ENCODE measurements around the gene GUCY1A1. TPM values are rescaled to one million over a fixed set of nuclear protein-coding genes. Genes with fewer than 3 reads are reported as not detected.

Gene GUCY1A1
- total RNA-seq, 4 donors from 2014 or later: 50.3 to 73.7 (median 57.8) TPM

DNA sequence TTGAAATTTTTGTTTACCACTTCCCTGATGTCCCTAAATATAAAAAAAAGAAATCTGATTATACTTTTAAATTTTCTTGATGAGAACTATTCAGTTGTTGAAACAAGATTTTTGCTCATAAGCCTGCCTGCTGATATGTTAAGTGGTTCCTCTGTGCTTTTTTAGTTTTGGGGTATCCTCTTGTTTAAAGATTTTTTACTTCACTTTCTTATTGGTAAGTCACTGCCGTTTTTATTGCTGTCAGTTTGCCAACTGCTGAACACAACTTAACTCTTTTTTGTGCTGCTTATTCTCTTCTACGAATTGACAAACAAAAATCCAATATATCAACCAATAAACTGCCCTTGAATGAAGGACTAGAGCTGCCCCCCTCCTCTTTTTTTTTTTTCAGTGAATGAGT, 39.5 kb downstream of the GUCY1A1 start:
- H3K27ac ChIP-seq (replicated peaks in 1 of 4): no peak overlapping the region
- TF ChIP-seq POLR2A (IDR thresholded peaks at IDR 0.05; ENCODE audit: low read depth) (no peak), CTCF (IDR thresholded peaks at IDR 0.05) (no peak)
- H3K36me3 ChIP-seq: no peaks in the 10 kb centered on the region
- no peak overlapping the region for H3K4me3 ChIP-seq
- 46% methylated on average over 2 of the region's 2 CpGs for WGBS
- peaks cover 12 to 18% (median 13%) of the 10 kb centered on the region in 4 donors for H3K4me1 ChIP-seq
- intact Hi-C loops (cut with DNase I): no loop called here
- no peaks in the 10 kb centered on the region for H3K9me3 ChIP-seq
- no peak for DNase-seq (ENCODE audit: extremely low spot score)
- H3K27me3 ChIP-seq: no peaks in the 10 kb centered on the region

DNA sequence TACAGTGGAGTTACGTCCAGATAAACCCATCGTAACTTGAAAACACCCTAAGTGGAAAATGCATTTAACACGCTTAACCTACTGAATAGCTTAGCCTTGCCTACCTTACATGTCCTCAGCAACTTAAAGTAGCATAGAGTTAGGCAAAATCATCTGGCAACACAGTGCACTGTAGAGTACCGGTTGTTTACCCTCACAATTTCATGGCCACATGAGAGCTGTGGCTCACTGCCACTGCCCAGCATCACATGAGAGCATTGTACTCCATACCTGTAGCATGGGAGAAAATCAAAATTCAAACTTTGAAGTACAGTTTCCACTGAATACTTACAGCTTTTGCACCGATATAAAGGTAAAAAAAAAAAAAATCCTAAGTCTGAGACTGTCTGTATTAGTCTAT, 40.6 kb downstream of the GUCY1A1 start:
- H3K4me3 ChIP-seq: no peak overlapping the region
- peaks cover 0 to 2% (median 0%) of the 10 kb centered on the region in 4 donors for H3K36me3 ChIP-seq
- no peak overlapping the region for H3K27ac ChIP-seq (replicated peaks in 1 of 4)
- WGBS: 96% methylated on average over 5 of the region's 5 CpGs
- no peak for DNase-seq (ENCODE audit: extremely low spot score)
- intact Hi-C loops (cut with DNase I): no loop called here
- no peaks in the 10 kb centered on the region for H3K27me3 ChIP-seq
- no peaks in the 10 kb centered on the region for H3K9me3 ChIP-seq
- peaks cover 12 to 18% (median 13%) of the 10 kb centered on the region in 4 donors for H3K4me1 ChIP-seq
- TF ChIP-seq POLR2A (IDR thresholded peaks at IDR 0.05; ENCODE audit: low read depth): no peak

GRCh38 chr4:155708782-155709181, 42.1 kb downstream of the GUCY1A1 start:
- no peak overlapping the region for H3K4me3 ChIP-seq
- H3K9me3 ChIP-seq: no peaks in the 10 kb centered on the region
- WGBS: 87% methylated on average over 1 of the region's 1 CpG
- intact Hi-C loops (cut with DNase I): no loop called here
- H3K4me1 ChIP-seq: peaks cover 12 to 21% (median 16%) of the 10 kb centered on the region in 4 donors
- peaks cover 0 to 15% (median 1%) of the 10 kb centered on the region in 4 donors for H3K36me3 ChIP-seq
- H3K27ac ChIP-seq (replicated peaks in 1 of 4): no peak overlapping the region
- no peak for DNase-seq (ENCODE audit: extremely low spot score)
- TF ChIP-seq CTCF (IDR thresholded peaks at IDR 0.05): no peak
- TF ChIP-seq POLR2A (IDR thresholded peaks at IDR 0.05; ENCODE audit: low read depth): no peak
- no peak for TF ChIP-seq POLR2AphosphoS5 (IDR thresholded peaks at IDR 0.05)
- no peak for TF ChIP-seq EP300 (IDR thresholded peaks at IDR 0.05)
- H3K27me3 ChIP-seq: no peaks in the 10 kb centered on the region

DNA sequence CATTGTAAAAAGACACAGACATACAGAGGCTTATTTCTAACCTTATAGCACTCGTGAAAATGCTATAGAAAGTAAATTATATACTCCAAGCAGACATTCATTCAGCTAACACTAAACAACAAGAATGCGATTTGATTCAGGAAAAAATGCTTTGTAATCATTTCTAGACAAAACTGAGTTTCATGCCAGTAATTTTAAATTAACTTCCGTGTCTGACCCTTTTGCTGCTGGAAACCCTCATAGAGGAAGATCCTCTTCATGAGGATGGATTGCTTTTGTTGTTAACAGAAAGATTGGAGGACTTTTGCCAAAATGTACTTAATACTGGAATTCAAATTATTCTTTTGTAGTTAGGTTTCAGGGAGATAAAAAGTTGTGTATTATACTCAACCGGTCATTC, 43.3 kb downstream of the GUCY1A1 start:
- 69% methylated on average over 4 of the region's 4 CpGs for WGBS
- H3K27me3 ChIP-seq: no peaks in the 10 kb centered on the region
- H3K9me3 ChIP-seq: no peaks in the 10 kb centered on the region
- H3K4me3 ChIP-seq: no peak overlapping the region
- peaks cover 12 to 23% (median 16%) of the 10 kb centered on the region in 4 donors for H3K4me1 ChIP-seq
- H3K36me3 ChIP-seq: peaks cover 0 to 15% (median 1%) of the 10 kb centered on the region in 4 donors
- TF ChIP-seq EP300 (IDR thresholded peaks at IDR 0.05) (no peak), POLR2A (IDR thresholded peaks at IDR 0.05; ENCODE audit: low read depth) (no peak), CTCF (IDR thresholded peaks at IDR 0.05) (no peak), POLR2AphosphoS5 (IDR thresholded peaks at IDR 0.05) (no peak)
- DNase-seq (ENCODE audit: extremely low spot score): no peak
- intact Hi-C loops (cut with DNase I): no loop called here
- H3K27ac ChIP-seq (replicated peaks in 1 of 4): no peak overlapping the region

- TF ChIP-seq CTCF (IDR thresholded peaks at IDR 0.05) (no peak), POLR2A (IDR thresholded peaks at IDR 0.05; ENCODE audit: low read depth) (no peak), EP300 (IDR thresholded peaks at IDR 0.05) (no peak), POLR2AphosphoS5 (IDR thresholded peaks at IDR 0.05) (no peak)
- H3K4me1 ChIP-seq: peaks cover 0 to 13% (median 5%) of the 10 kb centered on the region in 4 donors
- 83% methylated on average over 1 of the region's 1 CpG for WGBS
- no peak overlapping the region for H3K27ac ChIP-seq (replicated peaks in 1 of 4)
- H3K36me3 ChIP-seq: peaks cover 0 to 20% (median 1%) of the 10 kb centered on the region in 4 donors
- no peak overlapping the region for H3K4me3 ChIP-seq
- DNase-seq (ENCODE audit: extremely low spot score): no peak
- no peaks in the 10 kb centered on the region for H3K9me3 ChIP-seq
- H3K27me3 ChIP-seq: no peaks in the 10 kb centered on the region
- intact Hi-C loops (cut with DNase I): no loop called here
Observed at GRCh38 chr4:155711556-155711955, 44.9 kb downstream of the GUCY1A1 start.

Data from esophagus muscularis mucosa (tissue), 4 donors.